Gastrocnemius medialis (tissue), 4 donors: Measurements from ENCODE around the gene GCK.

Experiments used
- POLR2A ChIP-seq, 2 donors: fragments of 450-650 bp; IDR thresholded peaks; one replicate each; pipeline ENCODE4 v1.6.1; 2017; ENCODE audit warnings: antibody characterized with exemption in 2 of 2, mild to moderate bottlenecking in 2 of 2, moderate library complexity in 2 of 2
- TF ChIP-seq, protein P1 (sequence below), 5 experiments: fragments of 450-650 bp in 3 of 5; fragments of 200-600 bp in 2 of 5; sonication (generic) in 2 of 5; IDR thresholded peaks in 4 of 5; conservative IDR thresholded peaks in 1 of 5; 1 replicate in 4 of 5; 2 replicates in 1 of 5; pipeline ENCODE4 v1.5.1; 2016 to 2019; ENCODE audit warnings: antibody characterized with exemption in 5 of 5, mild to moderate bottlenecking in 3 of 5, moderate library complexity in 3 of 5

DNA sequence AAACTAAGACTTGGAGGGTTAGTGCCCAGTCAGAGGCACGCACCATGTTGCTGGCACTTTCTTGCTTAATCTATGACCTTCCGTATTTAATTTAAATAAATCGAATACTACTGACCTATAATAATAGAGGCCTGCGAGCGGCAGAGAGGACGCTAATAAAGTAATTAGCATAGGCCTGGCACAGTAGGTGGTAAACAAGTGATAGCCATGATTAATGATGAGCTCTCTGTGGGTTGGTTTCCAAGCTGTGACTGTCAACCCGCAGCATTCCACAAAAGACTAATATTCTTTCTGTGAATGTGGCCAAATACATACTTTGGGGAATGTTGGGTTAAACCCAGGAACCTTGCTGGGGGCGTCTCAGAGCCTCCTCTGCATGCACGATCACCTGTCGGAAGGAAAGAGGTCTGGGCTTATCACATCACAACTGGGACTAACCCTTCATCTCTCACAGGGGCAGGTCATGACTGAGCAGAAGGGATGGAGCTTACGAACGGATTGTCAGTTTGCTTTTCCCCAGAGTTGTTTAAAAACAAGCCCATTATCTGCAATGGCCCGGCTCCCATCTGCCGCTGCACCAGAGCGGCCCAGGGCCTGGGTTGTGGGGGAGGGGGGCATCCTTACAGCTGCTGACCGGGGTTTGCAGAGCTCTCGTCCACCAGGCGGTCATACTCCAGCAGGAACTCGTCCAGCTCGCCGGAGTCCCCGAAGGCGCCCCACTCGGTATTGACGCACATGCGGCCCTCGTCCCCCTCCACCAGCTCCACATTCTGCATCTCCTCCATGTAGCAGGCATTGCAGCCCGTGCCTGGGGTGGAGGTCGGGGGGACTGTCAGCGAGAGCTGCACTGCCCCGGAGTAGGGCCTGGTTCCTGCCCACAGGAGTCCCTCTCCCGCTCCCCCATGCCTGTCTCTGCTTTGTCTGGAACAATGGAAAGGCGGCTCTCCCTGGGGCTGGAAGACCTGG, 41.9 kb downstream of the GCK start:
- TF ChIP-seq, protein P1, sequence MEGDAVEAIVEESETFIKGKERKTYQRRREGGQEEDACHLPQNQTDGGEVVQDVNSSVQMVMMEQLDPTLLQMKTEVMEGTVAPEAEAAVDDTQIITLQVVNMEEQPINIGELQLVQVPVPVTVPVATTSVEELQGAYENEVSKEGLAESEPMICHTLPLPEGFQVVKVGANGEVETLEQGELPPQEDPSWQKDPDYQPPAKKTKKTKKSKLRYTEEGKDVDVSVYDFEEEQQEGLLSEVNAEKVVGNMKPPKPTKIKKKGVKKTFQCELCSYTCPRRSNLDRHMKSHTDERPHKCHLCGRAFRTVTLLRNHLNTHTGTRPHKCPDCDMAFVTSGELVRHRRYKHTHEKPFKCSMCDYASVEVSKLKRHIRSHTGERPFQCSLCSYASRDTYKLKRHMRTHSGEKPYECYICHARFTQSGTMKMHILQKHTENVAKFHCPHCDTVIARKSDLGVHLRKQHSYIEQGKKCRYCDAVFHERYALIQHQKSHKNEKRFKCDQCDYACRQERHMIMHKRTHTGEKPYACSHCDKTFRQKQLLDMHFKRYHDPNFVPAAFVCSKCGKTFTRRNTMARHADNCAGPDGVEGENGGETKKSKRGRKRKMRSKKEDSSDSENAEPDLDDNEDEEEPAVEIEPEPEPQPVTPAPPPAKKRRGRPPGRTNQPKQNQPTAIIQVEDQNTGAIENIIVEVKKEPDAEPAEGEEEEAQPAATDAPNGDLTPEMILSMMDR (IDR thresholded peaks at IDR 0.05 in 4 of 5, conservative IDR thresholded peaks at IDR 0.05 in 1 of 5): no peak
- no peak for TF ChIP-seq POLR2A (IDR thresholded peaks at IDR 0.05)
